ENCODE results near the gene GLB1L3. TPM values are rescaled to one million over a fixed set of nuclear protein-coding genes. Genes with fewer than 3 reads are reported as not detected.
"Not testable (repeated sequence)": the region's sequence is repeated elsewhere in the genome, so short reads cannot be mapped to it uniquely, and the experiment has no call there.

The GLB1L3 gene
- total RNA-seq, 1 experiment from 2014 or later, result 1.6 TPM

GRCh38 chr11:134276396-134277182 lies 410 bp downstream of the GLB1L3 start:
- DNase-seq (ENCODE audit: low spot score), result no peak

DNA sequence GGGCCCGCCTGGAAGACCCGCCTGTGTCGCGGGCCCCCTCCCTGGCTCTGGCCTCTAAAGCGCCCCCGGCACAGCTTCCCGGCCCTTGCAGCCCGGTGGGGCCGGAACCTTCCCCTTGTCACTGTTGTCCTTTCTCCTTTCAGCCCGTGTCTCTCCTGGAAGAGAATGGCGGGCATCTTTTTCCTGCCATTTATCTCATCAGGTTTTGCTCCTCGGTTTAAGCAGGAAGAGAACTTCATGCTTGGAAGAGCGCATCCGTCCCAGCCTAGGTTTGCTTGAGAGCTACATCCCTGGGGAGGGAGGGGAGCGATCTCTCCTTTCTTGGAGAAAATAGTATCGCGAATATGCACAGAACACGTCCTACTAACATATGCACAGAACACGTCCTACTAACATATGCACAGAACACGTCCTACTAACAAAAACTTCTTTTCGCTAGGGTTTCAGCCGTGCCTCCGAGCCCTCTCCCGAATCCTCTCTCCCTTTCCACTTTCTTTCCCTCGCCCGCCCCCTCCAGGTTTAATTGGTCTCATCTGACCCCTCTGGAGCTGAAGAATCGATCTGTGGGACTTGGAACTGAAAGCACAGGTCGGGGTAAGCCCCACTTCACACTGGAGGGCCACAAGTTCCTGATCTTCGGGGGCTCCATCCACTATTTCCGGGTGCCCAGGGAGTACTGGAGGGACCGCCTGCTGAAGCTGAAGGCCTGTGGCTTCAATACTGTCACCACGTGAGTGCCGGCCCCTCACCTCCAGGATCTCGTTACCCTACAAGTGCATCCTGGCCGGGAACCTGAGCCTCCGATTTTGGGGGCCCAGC lies 1.2 kb downstream of the GLB1L3 start:
- DNase-seq (ENCODE audit: low spot score), result no peak

DNA sequence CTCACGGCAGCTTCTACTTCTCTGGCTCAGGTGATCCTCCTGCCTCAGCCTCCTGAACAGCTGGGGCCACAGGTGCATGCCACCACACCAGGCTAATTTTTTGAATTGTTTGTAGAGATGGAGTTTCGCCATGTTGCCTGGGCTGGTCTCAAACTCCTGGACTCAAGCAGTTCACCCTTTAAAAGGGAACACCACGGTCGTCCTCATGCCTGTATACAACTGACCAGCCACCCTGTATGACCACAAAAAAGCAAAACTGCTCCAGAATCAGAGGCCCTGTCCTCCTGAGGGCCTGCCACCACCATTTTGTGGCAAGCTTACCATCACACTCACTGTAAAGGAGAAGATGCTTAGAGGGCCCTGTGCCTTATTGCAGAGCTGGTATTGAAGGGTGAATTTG lies 2.2 kb downstream of the GLB1L3 start:
- DNase-seq (ENCODE audit: low spot score), result no peak

GRCh38 chr11:134281635-134282034 lies 5.5 kb downstream of the GLB1L3 start:
- DNase-seq (ENCODE audit: low spot score), result not testable (repeated sequence)

- no peak for DNase-seq (ENCODE audit: low spot score)
Observed at GRCh38 chr11:134282121-134283045, 6.2 kb downstream of the GLB1L3 start.

DNA sequence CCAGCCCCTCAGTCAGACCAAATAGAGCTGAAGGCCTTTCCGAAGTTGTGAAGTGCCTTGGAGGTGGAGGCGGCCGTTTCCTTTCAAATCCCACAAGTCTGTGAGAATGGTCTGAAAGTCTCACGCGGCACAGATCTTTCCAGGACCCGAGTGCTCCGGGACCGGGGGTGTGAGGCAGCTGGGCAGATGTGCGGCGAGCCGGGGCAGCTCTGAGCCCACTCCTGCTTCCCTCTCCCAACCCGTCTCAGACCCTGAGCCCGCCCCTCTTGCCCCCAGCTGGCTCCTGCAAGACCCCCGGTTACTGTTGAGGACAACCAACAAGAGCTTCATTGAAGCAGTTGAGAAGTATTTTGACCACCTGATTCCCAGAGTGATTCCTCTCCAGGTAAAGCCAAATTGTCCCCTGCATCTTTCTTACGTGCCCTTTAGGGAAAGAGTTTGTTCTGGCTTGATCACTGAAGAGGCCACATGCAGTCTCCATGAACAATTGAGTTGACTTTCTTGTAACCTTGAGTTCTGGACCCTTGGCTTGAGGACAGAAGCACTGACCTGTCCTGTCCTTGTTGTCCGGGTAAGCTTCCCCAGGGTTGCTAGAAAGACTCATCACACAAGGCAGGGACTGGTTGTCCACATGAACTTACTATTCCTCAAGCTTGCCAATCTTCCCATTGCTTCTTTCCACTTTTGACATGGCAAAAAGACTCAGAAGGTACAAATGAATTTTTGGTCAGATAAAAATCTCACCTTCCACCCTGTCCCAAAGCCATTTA lies 7.5 kb downstream of the GLB1L3 start:
- DNase-seq (ENCODE audit: low spot score), result no peak

- DNase-seq (ENCODE audit: low spot score), result not testable (repeated sequence)
Observed at GRCh38 chr11:134284349-134284748, 8.2 kb downstream of the GLB1L3 start.

DNA sequence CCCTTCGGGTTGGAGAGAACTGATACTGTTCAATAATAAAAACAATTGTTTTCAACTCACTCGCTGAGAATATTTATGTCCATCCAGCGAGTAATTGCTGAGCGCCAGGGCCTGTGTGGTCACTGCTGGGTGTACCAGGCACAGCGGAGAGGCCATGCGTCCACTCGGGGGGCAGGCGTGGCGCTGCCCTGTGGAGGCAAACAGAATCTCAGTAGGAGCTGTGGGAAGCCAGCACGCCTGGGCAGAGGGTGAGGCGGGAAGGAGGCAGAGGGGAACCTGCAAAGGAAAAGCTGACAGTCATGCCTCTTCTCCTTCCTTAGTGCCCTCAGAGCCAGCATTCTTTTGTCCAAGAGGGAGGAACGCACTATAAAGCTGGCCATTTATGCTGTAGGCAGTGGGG lies 11.4 kb downstream of the GLB1L3 start:
- no peak for DNase-seq (ENCODE audit: low spot score)

DNA sequence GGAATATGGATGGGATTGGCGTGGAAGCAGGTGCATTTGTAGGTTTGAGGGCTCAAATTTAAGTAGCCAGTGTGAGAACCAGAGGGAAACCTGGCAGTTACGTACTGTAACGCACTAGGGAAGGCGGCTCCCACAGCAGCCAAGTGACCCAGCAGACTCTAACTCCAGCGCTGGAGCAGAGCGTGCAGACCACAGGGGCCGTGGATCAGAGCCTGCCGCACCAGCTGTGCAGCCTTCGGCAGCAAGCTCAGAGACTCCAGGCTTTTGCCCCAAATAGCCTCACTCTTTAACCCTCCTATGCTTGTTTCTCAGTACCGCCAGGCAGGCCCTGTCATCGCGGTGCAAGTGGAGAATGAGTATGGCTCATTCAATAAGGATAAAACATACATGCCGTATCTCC lies 12.3 kb downstream of the GLB1L3 start:
- no peak for DNase-seq (ENCODE audit: low spot score)

DNA sequence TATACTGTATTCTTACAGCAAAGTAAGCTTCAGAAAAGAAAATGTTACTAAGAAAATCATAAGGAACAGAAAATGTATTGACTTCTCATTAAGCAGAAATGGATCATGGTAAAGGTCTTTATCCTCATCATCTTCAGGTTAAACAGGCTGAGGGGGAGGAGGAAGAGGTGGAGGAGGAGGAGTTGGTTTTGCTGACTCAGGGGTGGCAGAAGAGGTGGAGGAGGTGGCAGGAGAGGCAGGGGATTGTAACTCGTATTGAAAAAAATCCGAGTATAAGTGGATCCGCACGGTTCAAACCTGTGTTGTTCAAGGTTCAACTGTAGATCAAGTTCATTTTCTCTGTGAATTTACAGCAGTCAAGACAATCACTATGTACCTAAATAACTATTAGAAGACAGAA lies 13.0 kb downstream of the GLB1L3 start:
- no peak for DNase-seq (ENCODE audit: low spot score)

- DNase-seq (ENCODE audit: low spot score), result no peak
Observed at GRCh38 chr11:134289789-134290188, 13.6 kb downstream of the GLB1L3 start.

GRCh38 chr11:134290646-134291045 lies 14.5 kb downstream of the GLB1L3 start:
- no peak for DNase-seq (ENCODE audit: low spot score)

- no peak for DNase-seq (ENCODE audit: low spot score)
Observed at GRCh38 chr11:134291196-134291595, 15.0 kb downstream of the GLB1L3 start.

GRCh38 chr11:134292661-134293060 lies 16.5 kb downstream of the GLB1L3 start:
- DNase-seq (ENCODE audit: low spot score), result no peak

GRCh38 chr11:134293119-134294113 lies 17.2 kb downstream of the GLB1L3 start:
- DNase-seq (ENCODE audit: low spot score), result no peak

- no peak for DNase-seq (ENCODE audit: low spot score)
Observed at GRCh38 chr11:134294664-134295063, 18.5 kb downstream of the GLB1L3 start.

DNA sequence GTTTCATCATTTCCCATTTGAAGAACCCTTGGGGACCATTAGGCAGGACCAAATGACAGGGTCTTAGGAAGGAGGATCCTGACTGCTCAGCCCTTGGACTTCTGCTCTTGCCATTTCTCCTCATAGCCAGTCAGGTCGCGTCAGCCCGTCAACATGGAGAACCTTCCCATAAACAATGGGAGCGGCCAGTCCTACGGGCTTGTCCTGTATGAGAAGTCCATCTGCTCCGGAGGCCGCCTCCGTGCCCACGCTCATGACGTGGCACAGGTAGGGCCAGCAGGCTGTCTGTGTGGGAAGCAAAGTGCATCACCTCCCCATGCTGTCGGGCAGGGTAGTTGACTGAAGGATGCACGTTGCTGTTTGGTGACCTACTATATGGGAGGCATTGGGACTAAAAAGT lies 36.0 kb downstream of the GLB1L3 start:
- no peak for DNase-seq (ENCODE audit: low spot score)

GRCh38 chr11:134312807-134313206 lies 36.6 kb downstream of the GLB1L3 start:
- DNase-seq (ENCODE audit: low spot score), result no peak

GRCh38 chr11:134313379-134313778 lies 37.2 kb downstream of the GLB1L3 start:
- DNase-seq (ENCODE audit: low spot score), result no peak

All from H4 (cell line).